ENCODE measurements around the gene CD36. TPM values are rescaled to one million over a fixed set of nuclear protein-coding genes. Genes with fewer than 3 reads are reported as not detected.

The CD36 gene
- total RNA-seq, 1 experiment from 2014 or later, result 0.12 TPM

- CTCF ChIA-PET, result interaction anchor here (0.8 to 1.1 kb wide), 2 partner anchors 12 to 65 kb away, joined by 3 read pairs; no protein-coding TSS in a partner anchor
- BruUV-seq (replicated peaks), result no TSS peak
- POLR2A ChIA-PET, result interaction anchor here (0.6 to 1.0 kb wide), 2 partner anchors 10 to 290 kb away, joined by 4 to 7 read pairs; no protein-coding TSS in a partner anchor
Observed at GRCh38 chr7:80593869-80594586, 44.4 kb upstream of the CD36 start.

GRCh38 chr7:80596933-80597517, 41.4 kb upstream of the CD36 start:
- TF ChIP-seq CTCF (IDR thresholded peaks at IDR 0.05; ENCODE audit: unreplicated experiment), result no peak
- Mint-ChIP-seq H3K27ac (ENCODE audit: low read depth, unreplicated experiment) (no peak overlapping the region), H3K36me3 (ENCODE audit: insufficient read depth, unreplicated experiment) (no peaks in the 10 kb centered on the region), H3K4me3 (ENCODE audit: unreplicated experiment) (no peak overlapping the region), H3K27me3 (ENCODE audit: insufficient read depth, unreplicated experiment) (no peaks in the 10 kb centered on the region), H3K4me1 (ENCODE audit: insufficient read depth, unreplicated experiment) (peaks cover 6% of the 10 kb centered on the region), H3K9me3 (ENCODE audit: unreplicated experiment) (no peaks in the 10 kb centered on the region)
- no TSS peak for BruUV-seq (replicated peaks)
- intact Hi-C loops (cut with micrococcal nuclease), result no loop called here
- POLR2A ChIA-PET, result interaction anchor here (0.8 to 0.9 kb wide), 2 partner anchors 14 to 39 kb away, joined by 3 read pairs; no protein-coding TSS in a partner anchor
- CTCF ChIA-PET, result no interaction called here
- no peak for DNase-seq (ENCODE audit: unreplicated experiment)

More at GRCh38 chr7:80593869-80594586, 44.4 kb upstream of the CD36 start:
- peaks cover 6% of the 10 kb centered on the region for H3K4me1 Mint-ChIP-seq (ENCODE audit: insufficient read depth, unreplicated experiment)
- intact Hi-C loops (cut with micrococcal nuclease), result no loop called here
- no peak for TF ChIP-seq CTCF (IDR thresholded peaks at IDR 0.05; ENCODE audit: unreplicated experiment)
- no peak overlapping the region for H3K27ac Mint-ChIP-seq (ENCODE audit: low read depth, unreplicated experiment)
- no peaks in the 10 kb centered on the region for H3K27me3 Mint-ChIP-seq (ENCODE audit: insufficient read depth, unreplicated experiment)
- DNase-seq (ENCODE audit: unreplicated experiment), result peak; percentile 54
- no peaks in the 10 kb centered on the region for H3K36me3 Mint-ChIP-seq (ENCODE audit: insufficient read depth, unreplicated experiment)
- H3K9me3 Mint-ChIP-seq (ENCODE audit: unreplicated experiment), result no peaks in the 10 kb centered on the region
- H3K4me3 Mint-ChIP-seq (ENCODE audit: unreplicated experiment), result no peak overlapping the region

GRCh38 chr7:80597875-80598274, 40.6 kb upstream of the CD36 start:
- no peak for DNase-seq (ENCODE audit: unreplicated experiment)
- no peaks in the 10 kb centered on the region for H3K27me3 Mint-ChIP-seq (ENCODE audit: insufficient read depth, unreplicated experiment)
- CTCF ChIA-PET, result no interaction called here
- no peak overlapping the region for H3K27ac Mint-ChIP-seq (ENCODE audit: low read depth, unreplicated experiment)
- H3K4me1 Mint-ChIP-seq (ENCODE audit: insufficient read depth, unreplicated experiment), result peaks cover 6% of the 10 kb centered on the region
- no peaks in the 10 kb centered on the region for H3K36me3 Mint-ChIP-seq (ENCODE audit: insufficient read depth, unreplicated experiment)
- POLR2A ChIA-PET, result no interaction called here
- BruUV-seq (replicated peaks), result no TSS peak
- H3K4me3 Mint-ChIP-seq (ENCODE audit: unreplicated experiment), result no peak overlapping the region
- intact Hi-C loops (cut with micrococcal nuclease), result no loop called here
- no peaks in the 10 kb centered on the region for H3K9me3 Mint-ChIP-seq (ENCODE audit: unreplicated experiment)
- no peak for TF ChIP-seq CTCF (IDR thresholded peaks at IDR 0.05; ENCODE audit: unreplicated experiment)

- POLR2A ChIA-PET, result interaction anchor here (0.6 to 1.4 kb wide), 3 partner anchors 15 to 1505 kb away, joined by 3 to 4 read pairs (median 3); no protein-coding TSS in a partner anchor
- DNase-seq (ENCODE audit: unreplicated experiment), result no peak
- TF ChIP-seq CTCF (IDR thresholded peaks at IDR 0.05; ENCODE audit: unreplicated experiment), result no peak
- H3K4me1 Mint-ChIP-seq (ENCODE audit: insufficient read depth, unreplicated experiment), result peaks cover 6% of the 10 kb centered on the region
- CTCF ChIA-PET, result interaction anchor here (0.6 kb wide), 1 partner anchor 25 kb away, joined by 3 read pairs; no protein-coding TSS in a partner anchor
- H3K4me3 Mint-ChIP-seq (ENCODE audit: unreplicated experiment), result no peak overlapping the region
- H3K9me3 Mint-ChIP-seq (ENCODE audit: unreplicated experiment), result no peaks in the 10 kb centered on the region
- no TSS peak for BruUV-seq (replicated peaks)
- no peak overlapping the region for H3K27ac Mint-ChIP-seq (ENCODE audit: low read depth, unreplicated experiment)
- no peaks in the 10 kb centered on the region for H3K27me3 Mint-ChIP-seq (ENCODE audit: insufficient read depth, unreplicated experiment)
- no peaks in the 10 kb centered on the region for H3K36me3 Mint-ChIP-seq (ENCODE audit: insufficient read depth, unreplicated experiment)
- intact Hi-C loops (cut with micrococcal nuclease), result no loop called here
Observed at GRCh38 chr7:80600046-80600445, 38.4 kb upstream of the CD36 start.

All from MCF 10A (cell line).